ENCODE measurements around the gene PLEKHG4.

GRCh38 chr16:67242138-67242730 is 37.1 kb upstream of the PLEKHG4 start:
- TF ChIP-seq POLR2A (IDR thresholded peaks at IDR 0.05; ENCODE audit: low read length) = no peak
- no peak for TF ChIP-seq GATA1 (IDR thresholded peaks at IDR 0.05; ENCODE audit: low read depth, low read length)
